Smooth muscle cell (in vitro differentiated cells): ENCODE results near the gene LY9. TPM values are rescaled to one million over a fixed set of nuclear protein-coding genes. Genes with fewer than 3 reads are reported as not detected.

Experiments
- DNase-seq: peaks from one replicate; lab custom pipeline; 2025; ENCODE audit not compliant: unreplicated experiment; lab: John Stamatoyannopoulos, UW
- H2AFZ ChIP-seq: fragments of 200-600 bp; sonication (generic); 2 replicates; pipeline ENCODE4 v1.6.0; 2016; ENCODE audit warnings: antibody characterized with exemption, low read depth, mild to moderate bottlenecking
- H3F3A ChIP-seq: fragments of 200-600 bp; sonication (generic); 2 replicates; pipeline ENCODE4 v1.6.0; 2017; ENCODE audit warnings: antibody characterized with exemption, low read depth
- H3K27ac ChIP-seq: fragments of 200-600 bp; sonication (generic); 2 replicates; pipeline ENCODE4 v1.5.1; 2016; ENCODE audit warnings: low read depth, mild to moderate bottlenecking
- H3K27me3 ChIP-seq: fragments of 200-600 bp; sonication (generic); 2 replicates; pipeline ENCODE4 v1.6.1; 2016; ENCODE audit warnings: low read depth, mild to moderate bottlenecking
- H3K36me3 ChIP-seq: fragments of 200-600 bp; sonication (generic); 2 replicates; pipeline ENCODE4 v1.5.1; 2016; ENCODE audit warnings: low read depth
- H3K4me1 ChIP-seq: fragments of 200-600 bp; sonication (generic); 2 replicates; pipeline ENCODE4 v1.5.1; 2016; ENCODE audit warnings: low read depth
- H3K4me2 ChIP-seq: fragments of 200-600 bp; sonication (generic); 2 replicates; pipeline ENCODE4 v1.6.0; 2016; ENCODE audit warnings: mild to moderate bottlenecking
- H3K4me3 ChIP-seq: fragments of 200-600 bp; sonication (generic); 2 replicates; pipeline ENCODE4 v1.5.1; 2016; ENCODE audit warnings: mild to moderate bottlenecking
- H3K79me2 ChIP-seq: fragments of 200-600 bp; sonication (generic); 2 replicates; pipeline ENCODE4 v1.6.0; 2016; ENCODE audit warnings: low read depth, mild to moderate bottlenecking
- H3K9ac ChIP-seq: fragments of 200-600 bp; sonication (generic); 2 replicates; pipeline ENCODE4 v1.6.0; 2016; ENCODE audit warnings: low read depth
- H3K9me3 ChIP-seq: fragments of 200-600 bp; sonication (generic); replicated peaks from 2 replicates; pipeline ENCODE4 v1.5.1; 2016; ENCODE audit warnings: low read depth
- H4K20me1 ChIP-seq: fragments of 200-600 bp; sonication (generic); 2 replicates; pipeline ENCODE4 v1.6.0; 2016; ENCODE audit warnings: low read depth
- CTCF ChIP-seq: fragments of 200-600 bp; sonication (generic); IDR thresholded peaks from 2 replicates; pipeline ENCODE4 v1.5.1; 2017; ENCODE audit warnings: borderline replicate concordance, mild to moderate bottlenecking, antibody characterized with exemption; ENCODE audit not compliant: insufficient read depth, poor library complexity, severe bottlenecking
- WGBS: methylation state at CpG from one replicate; pipeline ENCODE4 v1.1.7; 2016; ENCODE audit warnings: low lambda C conversion rate; 5-methylcytosine and 5-hydroxymethylcytosine counted together
- polyA plus RNA-seq: library from polyadenylated mRNA; unstranded; fragments of >200 nt; fragmentation: Nextera tagmentation; extraction: Ambion mirVana; gene quantifications from 2 replicates; pipeline ENCODE4 v1.2.1, GENCODE V29; 2016
- total RNA-seq: library from RNA; depleted of rRNA; stranded (reverse); fragments of >200 nt; gene quantifications from 2 replicates; pipeline ENCODE4 v1.2.3, GENCODE V29; 2014

LY9 gene
- total and polyA plus RNA-seq, 2 experiments from 2014 or later, result not detected

GRCh38 chr1:160748181-160748877, 47.6 kb upstream of the LY9 start:
- Histone ChIP-seq H3K27ac (no peak overlapping the region), H4K20me1 (no peaks in the 10 kb centered on the region), H3K4me3 (no peak overlapping the region), H3K79me2 (no peaks in the 10 kb centered on the region), H3K27me3 (no peaks in the 10 kb centered on the region), H3K36me3 (no peaks in the 10 kb centered on the region), H2AFZ (no peak overlapping the region), H3K4me2 (no peak overlapping the region), H3K9me3 (no peaks in the 10 kb centered on the region), H3F3A (no peaks in the 10 kb centered on the region), H3K4me1 (no peaks in the 10 kb centered on the region), H3K9ac (no peak overlapping the region)
- peak; percentile 24 for TF ChIP-seq CTCF
- WGBS, result 84% methylated on average over 10 of the region's 10 CpGs
- no peak for DNase-seq

GRCh38 chr1:160748878-160749269, 47.1 kb upstream of the LY9 start:
- no peak for DNase-seq
- no peaks in the 10 kb centered on the region for H3K27me3 ChIP-seq
- no peaks in the 10 kb centered on the region for H3K4me1 ChIP-seq
- no peak overlapping the region for H2AFZ ChIP-seq
- no peak overlapping the region for H3K4me2 ChIP-seq
- no peaks in the 10 kb centered on the region for H4K20me1 ChIP-seq
- no peak for TF ChIP-seq CTCF
- no peak overlapping the region for H3K27ac ChIP-seq
- no peaks in the 10 kb centered on the region for H3K79me2 ChIP-seq
- no peak overlapping the region for H3K4me3 ChIP-seq
- H3K9ac ChIP-seq, result no peak overlapping the region
- 97% methylated on average over 1 of the region's 1 CpG for WGBS
- H3K36me3 ChIP-seq, result no peaks in the 10 kb centered on the region
- no peaks in the 10 kb centered on the region for H3F3A ChIP-seq
- H3K9me3 ChIP-seq, result no peaks in the 10 kb centered on the region

- no peak overlapping the region for H3K9ac ChIP-seq
- no peaks in the 10 kb centered on the region for H3K36me3 ChIP-seq
- no peaks in the 10 kb centered on the region for H3F3A ChIP-seq
- H3K4me1 ChIP-seq, result no peaks in the 10 kb centered on the region
- no peak overlapping the region for H3K4me2 ChIP-seq
- H2AFZ ChIP-seq, result no peak overlapping the region
- H3K27ac ChIP-seq, result no peak overlapping the region
- H4K20me1 ChIP-seq, result no peaks in the 10 kb centered on the region
- no peaks in the 10 kb centered on the region for H3K79me2 ChIP-seq
- DNase-seq, result no peak
- no peaks in the 10 kb centered on the region for H3K27me3 ChIP-seq
- WGBS, result 91% methylated on average over 2 of the region's 2 CpGs
- H3K4me3 ChIP-seq, result no peak overlapping the region
- no peak for TF ChIP-seq CTCF
- H3K9me3 ChIP-seq, result no peaks in the 10 kb centered on the region
These were observed 45.4 kb upstream of the LY9 start for GRCh38 chr1:160750608-160751007.

- no peak for DNase-seq
- H3K4me3 ChIP-seq, result no peak overlapping the region
- H3K79me2 ChIP-seq, result no peaks in the 10 kb centered on the region
- H3F3A ChIP-seq, result no peaks in the 10 kb centered on the region
- H4K20me1 ChIP-seq, result no peaks in the 10 kb centered on the region
- H3K27me3 ChIP-seq, result no peaks in the 10 kb centered on the region
- no peaks in the 10 kb centered on the region for H3K9me3 ChIP-seq
- no peak overlapping the region for H2AFZ ChIP-seq
- no peak overlapping the region for H3K4me2 ChIP-seq
- no peak overlapping the region for H3K27ac ChIP-seq
- H3K36me3 ChIP-seq, result no peaks in the 10 kb centered on the region
- H3K4me1 ChIP-seq, result no peaks in the 10 kb centered on the region
- H3K9ac ChIP-seq, result no peak overlapping the region
- 75% methylated on average over 3 of the region's 3 CpGs for WGBS
- no peak for TF ChIP-seq CTCF
These were observed 43.6 kb upstream of the LY9 start for GRCh38 chr1:160752406-160752805.
